Activated naive CD4-positive, alpha-beta T cell treated with anti-CD3 and anti-CD28 coated beads, Interleukin-2, amount 50 U/mL, for 72 hours (primary cell): ENCODE data around the gene CMTM8. TPM values are rescaled to one million over a fixed set of nuclear protein-coding genes. Genes with fewer than 3 reads are reported as not detected.
A peak's percentile ranks its signal among the peaks of the same experiment; 100 is the strongest.

Experiments used
- ATAC-seq, 2 donors: fragments of 150-1000 bp; cut with Tn5 transposase; 2 replicates each; pipeline ENCODE4 v1.10.0; 2021; ENCODE audit warnings: mild to moderate bottlenecking in 2 of 2, moderate library complexity in 2 of 2
- DNase-seq, 2 donors: peaks; one replicate each; pipeline ENCODE4 v3.0.0; 2021 to 2022; ENCODE audit warnings: low spot score in 2 of 2
- H3K27ac Mint-ChIP-seq, 2 donors: one replicate each; pipeline ENCODE4 v1.8.0; 2022; ENCODE audit warnings: mild to moderate bottlenecking in 2 of 2, mixed read lengths in 2 of 2
- H3K36me3 Mint-ChIP-seq, 2 donors: one replicate each; pipeline ENCODE4 v1.8.0; 2022; ENCODE audit warnings: mixed read lengths in 2 of 2
- H3K9me3 Mint-ChIP-seq, 2 donors: one replicate each; pipeline ENCODE4 v1.8.0; 2022; ENCODE audit warnings: mixed read lengths in 2 of 2
- total RNA-seq, 2 donors: library from RNA; stranded (reverse); gene quantifications; one replicate each; pipeline ENCODE4 v1.2.3, GENCODE V29; 2022

CMTM8 gene
- total RNA-seq, 2 donors from 2014 or later: 7.8 to 9.5 TPM

DNA sequence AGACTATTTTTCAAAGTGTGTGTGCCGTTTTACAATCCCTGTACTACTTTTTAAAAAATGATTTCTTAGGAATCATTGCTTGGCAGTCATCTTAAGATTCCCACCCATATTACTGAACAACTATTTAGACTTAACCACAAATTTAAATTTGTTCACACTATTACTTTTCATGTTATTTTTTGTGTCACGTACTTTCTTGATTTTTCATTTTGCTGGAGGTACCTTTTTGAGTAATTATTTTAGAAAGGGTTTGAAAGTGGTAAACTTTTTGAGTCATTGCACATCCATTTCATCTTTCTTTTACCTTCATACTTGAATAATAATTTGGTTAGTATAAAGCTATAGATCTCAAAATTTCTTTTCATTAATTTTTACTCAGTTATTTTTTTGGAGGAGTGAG lies 16.9 kb downstream of the CMTM8 start:
- Mint-ChIP-seq H3K27ac (no peak overlapping the region), H3K9me3 (no peaks in the 10 kb centered on the region), H3K36me3 (peaks cover 5 to 29% of the 10 kb centered on the region in 2 donors)
- DNase-seq (no peak), ATAC-seq (peak in 1 of 2 donors; percentile 68)

DNA sequence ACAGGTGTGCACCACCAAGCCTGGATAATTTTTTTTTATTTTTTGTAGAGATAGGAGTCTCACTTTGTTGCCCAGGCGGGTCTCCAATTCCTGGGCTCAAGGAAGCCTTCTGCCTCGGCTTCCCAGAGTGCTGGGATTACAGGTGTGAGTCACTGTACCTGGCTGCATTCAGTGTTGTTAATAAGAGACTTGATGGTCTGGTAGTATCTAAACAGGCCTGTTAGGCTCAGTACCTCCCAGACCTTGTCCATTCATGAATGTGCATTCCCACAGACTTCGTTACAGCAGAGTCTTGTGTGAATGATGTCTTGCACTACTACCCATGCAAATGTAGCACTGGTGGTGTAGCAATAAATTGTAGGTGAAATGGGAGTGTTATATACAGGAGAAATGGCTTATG lies 17.7 kb downstream of the CMTM8 start:
- H3K36me3 Mint-ChIP-seq: peaks cover 5 to 24% of the 10 kb centered on the region in 2 donors
- no peak for DNase-seq
- no peaks in the 10 kb centered on the region for H3K9me3 Mint-ChIP-seq
- no peak for ATAC-seq
- H3K27ac Mint-ChIP-seq: no peak overlapping the region

DNA sequence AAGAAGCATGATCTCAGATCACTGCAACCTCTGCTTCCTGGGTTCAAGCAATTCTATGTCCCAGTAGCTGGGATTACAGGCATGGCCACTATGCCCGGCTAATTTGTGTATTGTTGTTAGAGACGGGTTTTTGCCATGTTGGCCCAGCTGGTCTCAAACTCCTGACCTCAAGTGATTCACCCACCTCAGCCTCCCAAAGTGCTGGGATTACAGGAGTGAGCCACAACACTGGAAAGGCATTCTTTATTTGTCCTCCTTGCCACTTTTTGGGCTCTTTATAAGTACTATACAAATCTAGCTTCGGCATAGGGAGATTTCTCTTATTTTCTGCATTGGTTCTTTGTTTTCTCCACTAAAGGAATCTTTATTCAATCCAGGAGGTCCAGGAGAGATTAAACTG lies 18.6 kb downstream of the CMTM8 start:
- Mint-ChIP-seq H3K36me3 (peaks cover 5 to 24% of the 10 kb centered on the region in 2 donors), H3K27ac (no peak overlapping the region), H3K9me3 (no peaks in the 10 kb centered on the region)
- ATAC-seq (no peak), DNase-seq (no peak)

- H3K36me3 Mint-ChIP-seq: peaks cover 5 to 28% of the 10 kb centered on the region in 2 donors
- no peak overlapping the region for H3K27ac Mint-ChIP-seq
- ATAC-seq (peak; percentile 43 to 51), DNase-seq (no peak)
- no peaks in the 10 kb centered on the region for H3K9me3 Mint-ChIP-seq
These were observed 19.4 kb downstream of the CMTM8 start for GRCh38 chr3:32257641-32258438.

- DNase-seq (no peak), ATAC-seq (no peak)
- Mint-ChIP-seq H3K27ac (no peak overlapping the region), H3K36me3 (peaks cover 5 to 22% of the 10 kb centered on the region in 2 donors), H3K9me3 (no peaks in the 10 kb centered on the region)
These were observed 20.4 kb downstream of the CMTM8 start for GRCh38 chr3:32258869-32259268.

DNA sequence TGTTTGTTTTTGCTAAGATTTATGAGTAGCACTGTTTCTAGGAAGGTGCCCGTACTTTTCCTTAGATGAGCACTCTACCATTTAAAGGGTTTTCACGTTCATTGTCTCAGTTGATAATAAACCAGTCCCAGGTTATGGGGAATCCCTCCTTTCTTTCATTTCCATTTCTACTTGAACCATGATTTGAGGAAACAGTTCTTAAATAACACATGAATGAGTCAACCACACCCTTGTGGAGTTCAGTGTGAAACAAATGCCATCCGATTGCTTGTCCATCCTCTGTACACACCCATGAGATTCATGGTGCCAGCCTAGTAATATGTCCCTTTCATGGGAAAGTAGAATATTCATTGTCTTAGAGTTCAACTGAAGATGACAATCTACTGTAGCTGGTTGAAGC lies 23.1 kb downstream of the CMTM8 start:
- no peak for DNase-seq
- Mint-ChIP-seq H3K9me3 (no peaks in the 10 kb centered on the region), H3K36me3 (peaks cover 0 to 11% of the 10 kb centered on the region in 2 donors), H3K27ac (no peak overlapping the region)
- ATAC-seq: no peak

GRCh38 chr3:32262201-32262600 lies 23.7 kb downstream of the CMTM8 start:
- DNase-seq (no peak), ATAC-seq (no peak)
- H3K27ac Mint-ChIP-seq: no peak overlapping the region
- H3K9me3 Mint-ChIP-seq: no peaks in the 10 kb centered on the region
- peaks cover 0 to 11% of the 10 kb centered on the region in 2 donors for H3K36me3 Mint-ChIP-seq

DNA sequence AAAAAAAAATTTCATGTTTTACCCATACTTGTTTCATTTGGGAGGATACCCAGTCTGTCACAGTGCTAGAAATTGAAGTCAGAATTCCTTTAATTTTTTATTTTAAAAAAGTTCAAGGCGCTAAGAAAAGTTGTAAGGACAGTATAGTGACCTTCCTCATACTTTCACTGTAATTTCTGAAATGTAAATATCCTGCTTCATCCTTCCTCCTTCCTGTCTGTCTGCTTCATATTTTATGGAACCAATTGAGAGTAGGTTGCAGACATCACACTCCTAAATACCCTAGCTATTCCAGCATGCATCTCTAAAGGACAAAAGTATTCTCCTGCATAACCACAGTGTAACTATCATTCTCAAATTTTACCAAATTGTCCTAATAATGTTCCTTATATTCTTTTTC lies 35.8 kb downstream of the CMTM8 start:
- DNase-seq (no peak), ATAC-seq (no peak)
- Mint-ChIP-seq H3K36me3 (no peaks in the 10 kb centered on the region), H3K9me3 (no peaks in the 10 kb centered on the region), H3K27ac (no peak overlapping the region)

DNA sequence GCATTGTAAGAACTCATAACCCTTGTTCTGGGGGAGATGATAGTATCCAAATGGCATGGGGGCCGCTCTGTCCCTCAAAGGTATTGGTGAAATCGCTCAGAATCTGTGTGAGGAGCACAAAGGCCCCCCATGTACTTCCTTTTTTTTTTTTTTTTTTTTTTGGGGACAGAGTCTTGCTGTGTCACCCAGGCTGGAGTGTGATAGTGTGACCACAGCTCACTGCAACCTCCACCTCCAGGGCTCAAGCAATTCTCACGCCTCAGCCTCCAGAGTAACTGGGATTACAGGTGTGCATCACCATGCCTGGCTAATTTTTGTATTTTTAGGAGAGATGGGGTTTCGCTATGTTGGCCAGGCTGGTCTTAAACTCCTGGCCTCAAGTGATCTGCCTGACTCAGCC lies 37.0 kb downstream of the CMTM8 start:
- ATAC-seq (no peak), DNase-seq (no peak)
- Mint-ChIP-seq H3K27ac (peak overlapping the region in 1 of 2 donors; percentile 22), H3K36me3 (no peaks in the 10 kb centered on the region), H3K9me3 (no peaks in the 10 kb centered on the region)

- no peaks in the 10 kb centered on the region for H3K36me3 Mint-ChIP-seq
- no peak for DNase-seq
- H3K27ac Mint-ChIP-seq: peak overlapping the region; percentile 24 to 77
- ATAC-seq: no peak
- no peaks in the 10 kb centered on the region for H3K9me3 Mint-ChIP-seq
These were observed 37.9 kb downstream of the CMTM8 start for GRCh38 chr3:32276279-32276841.

DNA sequence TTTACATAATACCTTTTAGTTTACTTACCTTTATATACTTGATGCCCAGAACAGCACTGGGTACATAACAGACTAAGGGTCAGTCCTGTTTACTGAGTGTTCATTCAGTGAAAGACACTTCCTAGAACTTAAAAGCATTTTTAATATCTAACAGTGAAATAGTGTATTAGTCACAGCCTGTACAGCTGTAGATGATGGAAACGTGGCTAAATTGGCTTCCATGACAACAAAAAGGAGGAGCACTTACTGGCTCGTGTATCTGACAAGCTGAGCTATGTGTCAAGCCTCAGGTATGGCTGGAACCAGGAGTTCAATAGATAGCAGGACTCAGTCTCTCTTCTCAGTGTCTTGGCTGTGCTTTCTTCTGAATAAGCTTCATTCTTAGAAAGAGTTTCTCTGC lies 40.2 kb downstream of the CMTM8 start:
- no peaks in the 10 kb centered on the region for H3K9me3 Mint-ChIP-seq
- no peaks in the 10 kb centered on the region for H3K36me3 Mint-ChIP-seq
- DNase-seq (no peak), ATAC-seq (peak; percentile 39 to 63)
- H3K27ac Mint-ChIP-seq: no peak overlapping the region

GRCh38 chr3:32280262-32280910 lies 41.9 kb downstream of the CMTM8 start:
- no peak for ATAC-seq
- H3K27ac Mint-ChIP-seq: no peak overlapping the region

DNA sequence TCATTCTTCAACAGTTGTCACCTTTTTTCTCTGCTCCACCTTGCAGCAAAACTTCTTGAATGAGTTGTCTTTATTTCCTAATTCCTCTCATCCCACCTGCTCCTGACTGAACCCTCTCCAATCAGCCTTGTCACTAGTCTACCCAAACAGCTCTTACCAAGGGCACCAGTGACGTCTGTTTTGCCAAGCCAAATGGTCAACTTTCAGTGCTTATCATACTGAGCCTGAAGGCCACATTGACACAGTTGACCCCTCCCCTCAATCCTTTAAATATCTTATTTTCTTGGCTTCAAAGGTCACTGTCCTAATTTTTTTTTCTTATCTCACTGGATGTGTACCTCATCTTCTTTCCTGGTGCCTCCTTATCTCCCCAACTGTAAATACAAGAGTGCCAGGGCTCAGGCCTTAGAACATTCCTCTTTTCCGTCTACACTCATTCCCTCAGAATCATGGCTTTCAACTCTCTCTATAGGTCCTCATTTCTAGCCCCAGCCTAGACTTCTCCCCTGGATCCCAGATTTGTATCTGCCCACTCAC lies 43.2 kb downstream of the CMTM8 start:
- H3K36me3 Mint-ChIP-seq: peaks cover 0 to 5% of the 10 kb centered on the region in 2 donors
- ATAC-seq (no peak), DNase-seq (no peak)
- H3K27ac Mint-ChIP-seq: no peak overlapping the region
- H3K9me3 Mint-ChIP-seq: no peaks in the 10 kb centered on the region

More at GRCh38 chr3:32280262-32280910, 41.9 kb downstream of the CMTM8 start:
- no peaks in the 10 kb centered on the region for H3K9me3 Mint-ChIP-seq
- no peaks in the 10 kb centered on the region for H3K36me3 Mint-ChIP-seq
- DNase-seq: no peak

DNA sequence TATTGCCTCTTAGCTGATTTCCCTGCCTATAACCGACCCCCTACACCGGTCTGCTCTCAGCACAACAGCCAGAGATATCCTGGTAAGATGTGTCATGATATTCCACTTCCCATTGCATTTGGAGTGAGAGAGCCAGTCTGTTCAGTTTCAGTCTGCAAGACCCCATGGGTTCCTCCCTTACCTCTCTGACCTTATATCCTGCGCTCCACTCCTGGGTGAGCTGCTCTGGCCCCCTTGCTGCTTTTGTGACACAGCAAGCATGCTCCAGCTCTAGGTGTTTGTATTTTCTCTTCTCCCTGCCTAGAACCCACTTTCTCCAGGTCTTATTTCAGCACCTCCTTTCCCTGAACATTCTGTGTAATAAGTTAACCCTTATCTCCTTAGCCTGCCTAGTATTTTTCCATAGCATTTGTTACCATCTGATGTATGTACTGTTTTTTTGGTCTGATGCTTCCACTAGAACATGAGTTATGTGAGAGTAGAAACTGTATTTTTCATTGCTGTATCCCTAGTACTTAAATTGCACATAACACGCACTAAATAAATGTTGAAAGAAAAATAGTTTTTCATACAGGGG lies 44.2 kb downstream of the CMTM8 start:
- ATAC-seq (no peak), DNase-seq (no peak)
- Mint-ChIP-seq H3K9me3 (no peaks in the 10 kb centered on the region), H3K27ac (peak overlapping the region in 1 of 2 donors; percentile 8), H3K36me3 (peaks cover 0 to 7% of the 10 kb centered on the region in 2 donors)

DNA sequence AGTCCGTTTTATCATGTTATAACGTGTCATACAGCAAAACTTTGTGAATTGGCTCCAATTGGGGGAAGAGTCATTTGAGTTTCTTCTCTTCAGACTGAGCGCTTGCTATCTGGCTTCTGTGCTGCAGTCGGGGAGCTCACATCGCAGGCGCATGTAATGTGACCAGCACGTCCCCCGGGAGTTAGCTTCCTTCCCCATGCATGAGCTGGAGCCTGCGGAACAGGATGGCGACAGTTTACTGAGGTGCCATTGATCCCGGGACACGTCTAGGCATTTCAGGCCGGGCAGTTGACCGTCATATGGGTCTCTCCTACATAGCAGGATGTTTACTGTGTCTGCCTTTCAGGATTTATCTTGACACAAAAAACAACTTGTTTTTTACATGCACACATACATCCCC lies 44.8 kb downstream of the CMTM8 start:
- H3K27ac Mint-ChIP-seq: peak overlapping the region in 1 of 2 donors; percentile 61
- no peaks in the 10 kb centered on the region for H3K9me3 Mint-ChIP-seq
- DNase-seq: no peak
- no peak for ATAC-seq
- peaks cover 0 to 7% of the 10 kb centered on the region in 2 donors for H3K36me3 Mint-ChIP-seq

GRCh38 chr3:32284443-32285212 lies 46.1 kb downstream of the CMTM8 start:
- Mint-ChIP-seq H3K9me3 (no peaks in the 10 kb centered on the region), H3K27ac (peak overlapping the region; percentile 63 to 93), H3K36me3 (peaks cover 0 to 18% of the 10 kb centered on the region in 2 donors)
- ATAC-seq (no peak), DNase-seq (no peak)
